ENCODE data around the gene SMAD2.

The SMAD2 gene

GRCh38 chr18:47932603-47933002, 2.1 kb upstream of the SMAD2 start:
- in situ Hi-C loops (cut with HindIII; ENCODE audit: low sequenced_read_pairs): no loop called here

GRCh38 chr18:47932190-47932589, 1.7 kb upstream of the SMAD2 start:
- in situ Hi-C loops (cut with HindIII; ENCODE audit: low sequenced_read_pairs): no loop called here

GRCh38 chr18:47931718-47932103, 1.3 kb upstream of the SMAD2 start:
- in situ Hi-C loops (cut with HindIII; ENCODE audit: low sequenced_read_pairs): no loop called here

DNA sequence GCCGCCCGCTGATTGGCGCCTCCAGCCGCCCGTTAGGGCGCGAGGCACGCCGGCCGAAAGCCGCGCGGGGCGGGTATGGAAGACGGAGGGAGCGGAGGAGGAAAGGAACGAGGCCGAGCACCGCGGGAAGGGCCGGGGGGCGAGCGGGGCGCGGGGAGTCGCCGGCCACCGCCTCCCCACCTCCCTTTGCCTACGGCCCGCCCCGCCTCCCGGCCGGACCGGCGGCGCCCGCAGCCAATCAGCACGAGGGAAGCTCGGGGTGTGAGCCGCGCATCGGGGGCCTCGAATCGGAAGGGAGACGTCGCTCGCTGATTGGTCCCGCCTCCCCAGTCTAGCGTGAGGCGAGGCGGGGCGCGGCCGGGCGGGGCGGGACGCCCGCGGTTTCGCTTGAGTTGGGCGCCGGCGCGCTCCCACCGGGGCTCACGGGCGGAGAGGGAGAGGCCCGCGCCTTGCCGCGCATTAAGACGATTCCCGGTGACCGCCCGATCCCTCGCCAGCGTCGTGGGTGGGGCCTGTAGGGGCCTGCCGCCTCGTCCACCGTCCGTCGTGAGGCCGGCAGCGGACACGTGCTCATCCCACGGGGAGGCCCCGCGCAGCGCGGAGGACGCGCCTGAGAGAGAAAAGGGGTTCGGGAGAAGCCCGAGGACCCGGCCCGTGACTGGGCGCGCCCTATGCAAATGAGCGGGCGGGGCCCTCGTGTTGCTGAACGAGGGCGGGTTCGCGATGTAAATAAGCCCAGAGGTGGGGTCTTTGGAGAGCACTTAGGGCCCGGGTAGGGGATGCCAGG, 665 bp upstream of the SMAD2 start:
- in situ Hi-C loops (cut with HindIII; ENCODE audit: low sequenced_read_pairs): no loop called here

DNA sequence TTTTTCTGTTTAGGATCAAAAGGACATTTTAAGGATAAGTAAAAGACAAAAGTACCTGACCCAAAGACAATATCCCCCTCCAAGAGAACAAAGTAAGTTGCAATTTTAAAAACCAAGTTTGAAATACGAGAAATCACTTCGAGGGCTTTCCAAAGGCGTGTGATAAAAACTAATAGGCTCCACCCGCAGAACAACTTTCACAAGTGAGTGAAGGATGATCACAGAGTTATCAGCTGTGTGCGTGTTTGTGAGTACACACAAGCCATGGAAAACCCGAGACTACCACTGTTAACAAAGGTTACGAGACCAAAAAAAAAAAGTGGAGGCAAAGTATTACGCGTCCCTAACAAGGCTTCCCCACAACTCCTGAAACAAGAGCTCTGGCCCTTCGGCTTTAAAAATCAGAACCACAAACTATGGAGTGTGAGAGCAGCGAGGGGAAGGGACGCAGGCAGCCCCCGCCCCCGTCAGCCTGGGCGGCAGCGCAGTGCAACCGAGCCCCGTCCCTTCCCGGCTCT, 719 bp downstream of the SMAD2 start:
- in situ Hi-C loops (cut with HindIII; ENCODE audit: low sequenced_read_pairs): no loop called here

- in situ Hi-C loops (cut with HindIII; ENCODE audit: low sequenced_read_pairs): no loop called here
Measured at GRCh38 chr18:47928466-47928865, 2.0 kb downstream of the SMAD2 start.

- in situ Hi-C loops (cut with HindIII; ENCODE audit: low sequenced_read_pairs): no loop called here
Measured at GRCh38 chr18:47926101-47926850, 4.2 kb downstream of the SMAD2 start.

DNA sequence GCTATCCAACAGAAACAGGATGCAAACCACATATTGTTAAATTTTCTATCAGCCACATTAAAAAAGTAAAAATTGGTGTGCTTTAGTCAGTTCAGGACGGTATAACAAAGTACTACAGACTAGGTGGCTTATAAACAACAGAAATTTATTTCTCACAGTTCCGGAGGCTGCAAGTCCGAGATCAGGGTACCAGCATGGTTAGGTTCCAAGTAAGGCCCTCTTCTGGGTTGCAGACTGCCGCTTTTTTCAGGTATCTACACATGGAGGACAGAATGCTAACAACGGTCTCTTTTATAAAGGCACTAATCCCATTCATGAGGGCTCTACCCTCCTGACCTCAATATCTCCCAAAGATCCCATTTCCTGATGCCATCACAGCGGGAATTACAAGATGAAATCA, 10.5 kb downstream of the SMAD2 start:
- in situ Hi-C loops (cut with HindIII; ENCODE audit: low sequenced_read_pairs): no loop called here

DNA sequence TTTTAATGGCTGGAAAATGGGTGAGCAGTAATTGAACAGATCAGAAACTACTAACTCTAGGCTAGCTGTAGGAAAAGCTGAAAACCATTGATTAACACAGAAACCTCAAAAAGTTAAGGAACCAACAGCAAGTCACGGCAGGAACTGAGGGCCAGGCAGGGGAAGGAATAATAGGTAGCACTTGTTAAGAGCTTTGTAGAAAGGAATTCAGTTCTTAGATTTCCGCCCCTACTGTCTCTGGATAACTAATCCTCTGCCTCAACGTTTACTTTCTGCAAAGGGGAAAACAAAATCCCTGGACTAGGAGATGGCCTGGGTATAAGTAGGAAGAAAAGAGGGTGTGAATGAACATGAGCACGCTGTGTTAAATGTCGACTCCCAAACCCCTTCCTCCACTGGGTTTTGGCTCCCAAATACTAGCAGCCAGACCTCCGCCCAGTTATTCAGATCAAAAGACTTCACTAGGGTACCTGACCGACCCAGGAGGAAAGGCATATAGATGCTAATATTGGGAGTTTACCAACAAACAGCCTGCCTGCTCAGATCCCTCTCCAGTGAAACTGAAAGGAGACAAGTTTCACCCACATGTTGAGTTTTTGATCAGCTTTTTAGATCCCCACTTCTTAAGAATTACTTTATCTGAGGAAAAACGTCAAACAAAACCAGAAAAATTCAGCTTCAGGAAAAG, 12.4 kb downstream of the SMAD2 start:
- in situ Hi-C loops (cut with HindIII; ENCODE audit: low sequenced_read_pairs): no loop called here

DNA sequence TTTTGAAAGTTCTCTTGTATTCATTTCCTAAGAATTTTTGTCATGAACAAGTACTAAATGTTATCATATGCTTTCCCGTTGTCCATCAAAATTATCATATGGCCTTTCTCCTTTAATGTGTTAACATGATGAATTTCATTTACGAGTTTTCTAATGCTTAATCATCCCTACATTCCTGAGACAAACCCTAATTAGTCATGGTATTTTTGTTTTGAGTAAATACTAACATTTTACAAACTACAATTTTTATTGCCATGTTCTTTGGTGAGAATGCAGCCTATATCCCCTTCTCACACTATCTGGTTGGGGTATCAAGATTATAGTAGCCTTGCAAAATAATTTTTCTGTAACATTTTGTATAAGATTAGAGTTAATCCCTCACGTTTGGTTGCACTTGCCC, 14.5 kb downstream of the SMAD2 start:
- in situ Hi-C loops (cut with HindIII; ENCODE audit: low sequenced_read_pairs): no loop called here

- in situ Hi-C loops (cut with HindIII; ENCODE audit: low sequenced_read_pairs): no loop called here
Measured at GRCh38 chr18:47915229-47915628, 15.2 kb downstream of the SMAD2 start.

DNA sequence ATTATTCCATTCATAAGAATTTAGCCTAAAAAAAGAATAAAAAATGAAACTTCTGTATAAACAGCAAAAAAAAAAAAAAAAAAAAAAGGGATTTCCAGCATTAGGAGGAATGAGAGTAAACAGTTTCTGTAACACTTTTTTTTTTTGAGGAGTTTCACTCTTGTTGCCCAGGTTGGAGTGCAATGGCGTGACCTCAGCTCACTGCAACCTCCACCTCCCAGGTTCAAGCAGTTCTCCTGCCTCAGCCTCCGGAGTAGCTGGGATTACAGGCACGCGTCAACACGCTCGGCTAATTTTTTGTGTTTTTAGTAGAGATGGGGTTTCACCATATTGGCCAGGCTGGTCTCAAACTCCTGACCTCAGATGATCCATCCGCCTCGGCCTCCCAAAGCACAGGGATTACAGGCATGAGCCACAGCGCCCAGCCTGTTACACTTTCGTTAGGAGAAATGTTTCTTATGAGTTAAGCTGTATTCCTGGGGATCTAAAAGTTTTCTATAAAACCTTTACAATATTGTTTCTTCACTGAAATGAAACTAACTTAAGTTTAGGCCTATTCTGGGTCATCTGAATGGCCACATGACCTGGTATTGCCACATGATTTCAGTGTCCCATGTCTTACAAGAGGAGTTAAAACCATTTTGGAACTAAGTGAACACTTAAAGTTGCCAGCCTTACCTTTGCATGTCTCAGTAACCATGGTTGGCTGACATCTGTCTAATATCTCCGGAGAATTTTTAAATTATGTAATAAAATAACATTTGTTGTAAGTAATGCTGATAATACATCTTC, 17.5 kb downstream of the SMAD2 start:
- in situ Hi-C loops (cut with HindIII; ENCODE audit: low sequenced_read_pairs): no loop called here

- in situ Hi-C loops (cut with HindIII; ENCODE audit: low sequenced_read_pairs): no loop called here
Measured at GRCh38 chr18:47912343-47912742, 18.1 kb downstream of the SMAD2 start.

- in situ Hi-C loops (cut with HindIII; ENCODE audit: low sequenced_read_pairs): no loop called here
Measured at GRCh38 chr18:47911877-47912276, 18.6 kb downstream of the SMAD2 start.

GRCh38 chr18:47909484-47909883, 21.0 kb downstream of the SMAD2 start:
- in situ Hi-C loops (cut with HindIII; ENCODE audit: low sequenced_read_pairs): no loop called here

DNA sequence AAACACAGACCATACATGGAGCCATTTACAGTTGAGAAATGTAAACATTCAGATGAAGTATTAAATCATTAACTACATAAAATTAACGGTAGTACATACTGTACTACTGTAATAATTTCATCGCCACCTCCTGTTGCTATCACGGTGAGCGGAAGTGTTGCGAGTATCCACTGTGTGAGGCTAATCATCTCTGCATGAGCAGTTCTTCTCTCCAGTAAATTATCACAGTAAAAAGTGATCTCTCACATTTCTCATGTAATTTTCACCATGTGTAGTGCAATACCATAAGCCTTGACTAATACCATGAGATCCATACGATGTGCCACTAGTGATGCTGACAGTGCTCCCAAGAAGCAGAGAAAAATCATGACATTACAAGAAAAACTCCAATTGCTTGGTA, 21.9 kb downstream of the SMAD2 start:
- in situ Hi-C loops (cut with HindIII; ENCODE audit: low sequenced_read_pairs): no loop called here

GRCh38 chr18:47906408-47906807, 24.1 kb downstream of the SMAD2 start:
- in situ Hi-C loops (cut with HindIII; ENCODE audit: low sequenced_read_pairs): no loop called here

DNA sequence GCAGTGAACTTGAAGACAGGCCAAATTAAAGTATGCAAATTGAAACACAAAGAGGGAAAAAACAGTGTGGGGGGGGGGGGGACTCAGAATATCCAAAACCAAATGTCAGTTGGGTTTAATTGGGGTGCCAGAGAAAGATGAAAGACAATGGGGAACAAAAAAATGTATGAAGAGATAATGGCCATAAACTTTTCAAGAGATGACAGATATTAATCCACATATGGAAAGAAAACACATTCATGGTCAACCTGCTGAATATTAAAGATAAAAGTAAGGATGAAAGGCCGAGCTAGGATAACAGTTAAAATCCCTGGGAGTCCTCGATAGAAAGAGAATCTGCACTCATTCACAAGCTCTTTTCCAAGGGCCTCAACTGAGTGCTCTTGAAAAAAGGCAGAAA, 26.6 kb downstream of the SMAD2 start:
- in situ Hi-C loops (cut with HindIII; ENCODE audit: low sequenced_read_pairs): no loop called here

DNA sequence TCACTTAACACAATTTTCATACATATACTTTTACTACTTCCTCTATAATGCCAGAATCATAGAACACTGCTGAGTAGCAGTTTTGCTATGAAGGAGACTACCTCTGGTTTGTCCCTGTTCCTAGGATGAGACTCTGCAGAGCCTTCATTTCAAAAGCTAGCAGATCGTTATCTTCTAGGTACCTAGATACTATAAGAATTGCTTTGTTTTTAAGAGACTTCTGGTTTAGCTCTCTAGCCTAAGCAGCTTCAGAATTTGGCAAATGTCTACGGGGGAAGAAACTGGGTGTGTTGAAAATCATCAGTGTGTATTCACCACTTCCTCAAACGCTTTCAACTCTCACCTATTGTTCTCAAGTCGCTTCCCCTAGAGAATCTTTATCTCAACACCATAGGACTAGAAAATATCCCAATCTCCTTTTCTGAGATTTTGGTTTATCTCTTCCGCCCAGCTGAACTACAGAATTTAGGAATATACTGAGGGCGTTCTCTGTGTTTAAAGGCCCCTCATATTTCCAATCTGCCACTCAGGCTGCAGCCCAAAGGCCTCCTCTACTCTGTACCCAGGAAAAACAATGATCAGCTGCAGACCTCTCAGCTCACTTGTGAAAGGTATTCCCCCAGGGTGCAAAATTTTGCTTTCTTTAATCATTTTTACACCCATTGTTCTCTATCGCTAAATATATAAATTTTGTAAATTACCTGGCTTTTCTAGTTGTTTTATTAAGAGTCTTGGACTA, 28.7 kb downstream of the SMAD2 start:
- in situ Hi-C loops (cut with HindIII; ENCODE audit: low sequenced_read_pairs): no loop called here
